Keratinocyte (primary cell): ENCODE data around the gene SKIC2.

Experiments
- CTCF ChIP-seq, 3 experiments: IDR thresholded peaks in 1 of 3; conservative IDR thresholded peaks in 1 of 3; optimal IDR thresholded peaks in 1 of 3; 2 replicates in 2 of 3; 3 replicates in 1 of 3; pipeline versions ENCODE3 to v1.5.1; 2011; ENCODE audit warnings: low read length in 3 of 3, mild to moderate bottlenecking in 3 of 3, moderate library complexity in 2 of 3, control low read depth in 1 of 3, inconsistent platforms in 1 of 3; ENCODE audit not compliant: insufficient read depth in 2 of 3; ENCODE audit errors: extremely low read depth in 1 of 3
- EZH2 ChIP-seq: IDR thresholded peaks from one replicate; pipeline ENCODE4 v1.6.1; 2012; ENCODE audit warnings: inconsistent platforms, mild to moderate bottlenecking, low read length, moderate library complexity

- TF ChIP-seq CTCF (optimal IDR thresholded peaks at IDR 0.05 in 1 of 3, IDR thresholded peaks at IDR 0.05 in 1 of 3, conservative IDR thresholded peaks at IDR 0.05 in 1 of 3; ENCODE audit: extremely low read depth in 1 of 3, insufficient read depth in 2 of 3, low read length in 3 of 3) (no peak), EZH2 (no peak)
Measured at GRCh38 chr6:31968326-31968725, 9.4 kb downstream of the SKIC2 start.
